Stimulated activated CD4-positive, alpha-beta T cell treated with anti-CD3 and anti-CD28 coated beads, Interleukin-4, amount 100 ng/mL, for 24 hours (primary cell): ENCODE data around the gene MMP24OS.
"Not testable (repeated sequence)": the region's sequence is repeated elsewhere in the genome, so short reads cannot be mapped to it uniquely, and the experiment has no call there.

Experiments used
- DNase-seq: peaks from one replicate; pipeline ENCODE4 v3.0.0-alpha.2; 2020

The MMP24OS gene

GRCh38 chr20:35277531-35278395, at the start of gene MMP24OS:
TSS of gene MMP24OS (minus strand) at chr20:35278122. CDS start at chr20:35277929, 193 bp downstream.
- peak; percentile 86 for DNase-seq

- DNase-seq = no peak
Observed at GRCh38 chr20:35327074-35327976, 49.4 kb upstream of the MMP24OS start.

- no peak for DNase-seq
Observed at GRCh38 chr20:35326740-35327073, 48.8 kb upstream of the MMP24OS start.

- DNase-seq = no peak
Observed at GRCh38 chr20:35326021-35326739, 48.3 kb upstream of the MMP24OS start.

- DNase-seq = no peak
Observed at GRCh38 chr20:35325401-35325800, 47.5 kb upstream of the MMP24OS start.

GRCh38 chr20:35320396-35321126, 42.6 kb upstream of the MMP24OS start:
- no peak for DNase-seq

- no peak for DNase-seq
Observed at GRCh38 chr20:35319871-35320197, 41.9 kb upstream of the MMP24OS start.

GRCh38 chr20:35319192-35319870, 41.4 kb upstream of the MMP24OS start:
- no peak for DNase-seq

GRCh38 chr20:35318502-35319157, 40.7 kb upstream of the MMP24OS start:
- no peak for DNase-seq

GRCh38 chr20:35317416-35318210, 39.7 kb upstream of the MMP24OS start:
- DNase-seq = no peak

GRCh38 chr20:35316086-35316485, 38.2 kb upstream of the MMP24OS start:
- no peak for DNase-seq

GRCh38 chr20:35315632-35316020, 37.7 kb upstream of the MMP24OS start:
- not testable (repeated sequence) for DNase-seq

- DNase-seq = no peak
Observed at GRCh38 chr20:35314816-35315631, 37.1 kb upstream of the MMP24OS start.

- DNase-seq = no peak
Observed at GRCh38 chr20:35312318-35312717, 34.4 kb upstream of the MMP24OS start.

GRCh38 chr20:35311822-35312221, 33.9 kb upstream of the MMP24OS start:
- no peak for DNase-seq

- peak; percentile 74 for DNase-seq
Observed at GRCh38 chr20:35311409-35311808, 33.5 kb upstream of the MMP24OS start.

- DNase-seq = no peak
Observed at GRCh38 chr20:35307666-35308653, 30.0 kb upstream of the MMP24OS start.

GRCh38 chr20:35306931-35307517, 29.1 kb upstream of the MMP24OS start:
- DNase-seq = peak; percentile 27
